ENCODE measurements around the gene SIK3. TPM values are rescaled to one million over a fixed set of nuclear protein-coding genes. Genes with fewer than 3 reads are reported as not detected.
"Not testable (repeated sequence)": the region's sequence is repeated elsewhere in the genome, so short reads cannot be mapped to it uniquely, and the experiment has no call there.

SIK3 gene
- total and polyA plus RNA-seq, 2 donors (not counting 3 experiments of a cell fraction or from before 2014, with no cell fraction given), result 10.3 to 21.3 TPM

GRCh38 chr11:117052196-117053149 lies 45.8 kb downstream of the SIK3 start:
- no peaks in the 10 kb centered on the region for H4K20me1 ChIP-seq (replicated peaks; ENCODE audit: control insufficient read depth, extremely low read depth, insufficient read depth, low read length)
- H3K9me1 ChIP-seq (replicated peaks; ENCODE audit: control insufficient read depth, extremely low read depth, insufficient read depth, low read length), result no peaks in the 10 kb centered on the region
- no peak overlapping the region for H3K27ac ChIP-seq (ENCODE audit: insufficient read depth, low read depth, low read length)
- POLR2A ChIA-PET, result no interaction called here
- intact Hi-C loops (cut with micrococcal nuclease), result no loop called here
- H3K9me3 ChIP-seq (replicated peaks; ENCODE audit: control insufficient read depth, insufficient read depth, low read length), result no peaks in the 10 kb centered on the region
- no peaks in the 10 kb centered on the region for H3K36me3 ChIP-seq (ENCODE audit: control insufficient read depth in 2 of 2, extremely low read depth in 1 of 2, insufficient read depth in 2 of 2, low read length in 2 of 2)
- no peak overlapping the region for H3K4me2 ChIP-seq (ENCODE audit: insufficient read depth, low read length)
- H3K27me3 ChIP-seq (ENCODE audit: control insufficient read depth in 2 of 2, insufficient read depth in 2 of 2, low read length in 2 of 2), result no peaks in the 10 kb centered on the region
- no TSS peak for BruUV-seq (replicated peaks)
- dilution Hi-C loops (cut with MboI; ENCODE audit: extremely low pct_ligation_motif_present, low sequenced_read_pairs), result no loop called here
- no peak overlapping the region for H3K4me3 ChIP-seq (replicated peaks in 1 of 3; ENCODE audit: insufficient read depth in 1 of 3, low read depth in 1 of 3, low read length in 3 of 3)
- TF ChIP-seq JUN (IDR thresholded peaks at IDR 0.05; ENCODE audit: borderline replicate concordance, insufficient read depth, insufficient read length, low read depth) (no peak), MYC (IDR thresholded peaks at IDR 0.05; ENCODE audit: low read depth, low read length) (no peak), FOS (IDR thresholded peaks at IDR 0.05; ENCODE audit: borderline replicate concordance, insufficient read depth, low read length) (no peak), GATA2 (IDR thresholded peaks at IDR 0.05; ENCODE audit: insufficient read depth, insufficient read length, low read depth, low read length) (no peak), POLR2AphosphoS5 (IDR thresholded peaks at IDR 0.05; ENCODE audit: insufficient read depth, low read depth, low read length) (no peak), POLR2A (IDR thresholded peaks at IDR 0.05; ENCODE audit: low read depth, low read length) (no peak), MAX (IDR thresholded peaks at IDR 0.05; ENCODE audit: insufficient read depth, insufficient read length) (no peak), CTCF (IDR thresholded peaks at IDR 0.05; ENCODE audit: extremely low read depth in 1 of 2, insufficient read depth in 1 of 2, low read depth in 1 of 2, low read length in 2 of 2) (no peak), EZH2 (IDR thresholded peaks at IDR 0.05; ENCODE audit: borderline replicate concordance, low read depth, low read length, severe bottlenecking) (no peak)
- peaks cover 1% of the 10 kb centered on the region for H3K79me2 ChIP-seq (ENCODE audit: control insufficient read depth, insufficient read depth, low read length)
- DNase-seq (ENCODE audit: low read depth, low spot score) (no peak), FAIRE-seq (no peak)
- CTCF ChIA-PET, result interaction anchor here (1.2 kb wide), 2 partner anchors 13 to 17 kb away, joined by 3 to 4 read pairs; no protein-coding TSS in a partner anchor
- no peak overlapping the region for H3K9ac ChIP-seq (replicated peaks; ENCODE audit: extremely low read depth, insufficient read depth, low read length)
- no peak overlapping the region for H2AFZ ChIP-seq (ENCODE audit: low read depth, low read length)
- no peaks in the 10 kb centered on the region for H3K4me1 ChIP-seq (ENCODE audit: control insufficient read depth, extremely low read depth, insufficient read depth, low read length)

- H3K27ac ChIP-seq (ENCODE audit: insufficient read depth, low read depth, low read length); H2AFZ ChIP-seq (ENCODE audit: low read depth, low read length); H3K4me1 ChIP-seq (ENCODE audit: control insufficient read depth, extremely low read depth, insufficient read depth, low read length); H3K36me3 ChIP-seq (ENCODE audit: control insufficient read depth in 2 of 2, extremely low read depth in 1 of 2, insufficient read depth in 2 of 2, low read length in 2 of 2); intact Hi-C loops (cut with micrococcal nuclease); H3K9ac ChIP-seq (replicated peaks; ENCODE audit: extremely low read depth, insufficient read depth, low read length); H3K4me2 ChIP-seq (ENCODE audit: insufficient read depth, low read length); DNase-seq (ENCODE audit: low read depth, low spot score); H3K79me2 ChIP-seq (ENCODE audit: control insufficient read depth, insufficient read depth, low read length); dilution Hi-C loops (cut with MboI; ENCODE audit: extremely low pct_ligation_motif_present, low sequenced_read_pairs); H4K20me1 ChIP-seq (replicated peaks; ENCODE audit: control insufficient read depth, extremely low read depth, insufficient read depth, low read length); POLR2A ChIA-PET; H3K9me1 ChIP-seq (replicated peaks; ENCODE audit: control insufficient read depth, extremely low read depth, insufficient read depth, low read length); FAIRE-seq; H3K27me3 ChIP-seq (ENCODE audit: control insufficient read depth in 2 of 2, insufficient read depth in 2 of 2, low read length in 2 of 2); H3K9me3 ChIP-seq (replicated peaks; ENCODE audit: control insufficient read depth, insufficient read depth, low read length); BruUV-seq (replicated peaks); H3K4me3 ChIP-seq (replicated peaks in 1 of 3; ENCODE audit: insufficient read depth in 1 of 3, low read depth in 1 of 3, low read length in 3 of 3): not testable (repeated sequence)
- CTCF ChIA-PET, result interaction anchor here (1.1 to 1.7 kb wide), 4 partner anchors 9 to 25 kb away, joined by 3 to 4 read pairs (median 3); no protein-coding TSS in a partner anchor
Observed at GRCh38 chr11:117050121-117050520, 48.1 kb downstream of the SIK3 start.

Measured in endothelial cell of umbilical vein (primary cell).